Effector memory CD4-positive, alpha-beta T cell (primary cell): ENCODE data around the gene CD226.

Experiments used
- DNase-seq, 3 donors: peaks; one replicate each; pipeline ENCODE4 v3.0.0-alpha.2; 2020
- H3K27ac ChIP-seq: 2 replicates; pipeline ENCODE4 v1.7.0; 2013; ENCODE audit warnings: mild to moderate bottlenecking, low read length, moderate library complexity; ENCODE audit not compliant: insufficient read depth, poor library complexity, severe bottlenecking
- H3K27me3 ChIP-seq: replicated peaks from 2 replicates; pipeline ENCODE4 v1.7.0; 2013; ENCODE audit warnings: mild to moderate bottlenecking, low read length; ENCODE audit not compliant: insufficient read depth, control insufficient read depth, poor library complexity, severe bottlenecking
- H3K36me3 ChIP-seq: 2 replicates; pipeline ENCODE4 v1.7.0; 2013; ENCODE audit warnings: mild to moderate bottlenecking, low read length, moderate library complexity; ENCODE audit not compliant: control insufficient read depth, insufficient read depth
- H3K4me1 ChIP-seq: 2 replicates; pipeline ENCODE4 v1.7.0; 2013; ENCODE audit warnings: low read length, mild to moderate bottlenecking; ENCODE audit not compliant: control insufficient read depth, insufficient read depth, poor library complexity, severe bottlenecking
- H3K4me3 ChIP-seq: 2 replicates; pipeline ENCODE4 v1.7.0; 2013; ENCODE audit warnings: low read length, low read depth, mild to moderate bottlenecking; ENCODE audit not compliant: insufficient read depth, poor library complexity, severe bottlenecking
- H3K9me3 ChIP-seq: 2 replicates; pipeline ENCODE4 v1.7.0; 2013; ENCODE audit warnings: mild to moderate bottlenecking, low read length, moderate library complexity; ENCODE audit not compliant: control insufficient read depth

Gene CD226

DNA sequence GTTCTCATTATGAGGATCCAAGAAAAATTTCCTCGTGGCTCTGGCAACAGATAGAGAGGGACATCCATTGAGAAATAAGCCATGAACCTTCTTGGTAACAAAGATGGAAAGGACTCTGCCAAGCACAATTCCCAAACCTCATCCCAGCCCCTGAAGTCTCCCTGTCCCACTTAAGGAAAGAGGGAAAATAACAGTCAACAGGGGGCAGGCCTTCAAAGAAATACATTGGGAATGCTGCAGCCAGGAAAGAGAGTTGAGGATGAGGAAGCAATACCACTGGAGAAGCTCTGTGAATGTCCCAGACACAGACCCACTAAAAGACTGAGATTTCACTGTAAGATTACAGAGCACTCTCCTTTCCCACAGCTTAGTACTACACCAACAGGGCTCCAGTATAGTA, 93.2 kb downstream of the CD226 start:
- H3K36me3 ChIP-seq = peaks cover 6% of the 10 kb centered on the region
- H3K9me3 ChIP-seq = no peaks in the 10 kb centered on the region

DNA sequence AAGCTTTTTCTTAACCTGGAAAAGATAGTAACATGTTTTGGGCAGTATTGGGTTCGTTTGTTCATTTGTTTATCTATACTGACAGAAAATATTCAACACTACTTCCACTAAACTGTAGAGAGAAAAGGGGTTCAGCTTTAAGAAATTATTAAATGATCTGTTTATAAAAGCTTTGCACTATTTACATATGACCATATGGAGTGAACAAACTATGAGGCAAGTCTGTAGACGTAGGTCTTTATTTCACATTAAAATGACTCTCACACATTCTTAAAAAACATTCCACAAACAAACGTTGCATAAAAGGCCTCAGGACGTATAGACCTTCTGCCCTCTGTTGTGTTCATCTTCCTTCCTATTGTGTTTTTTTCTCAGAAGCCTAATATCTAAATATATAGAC, 94.6 kb downstream of the CD226 start:
- Histone ChIP-seq H3K27me3 (no peaks in the 10 kb centered on the region), H3K4me1 (no peaks in the 10 kb centered on the region), H3K27ac (no peak overlapping the region), H3K36me3 (peaks cover 6% of the 10 kb centered on the region), H3K9me3 (no peaks in the 10 kb centered on the region), H3K4me3 (no peak overlapping the region)
- no peak for DNase-seq

More for the DNA sequence above, 93.2 kb downstream of the CD226 start:
- DNase-seq = no peak
- H3K4me3 ChIP-seq = no peak overlapping the region
- no peak overlapping the region for H3K27ac ChIP-seq
- no peaks in the 10 kb centered on the region for H3K4me1 ChIP-seq
- H3K27me3 ChIP-seq = no peaks in the 10 kb centered on the region

DNA sequence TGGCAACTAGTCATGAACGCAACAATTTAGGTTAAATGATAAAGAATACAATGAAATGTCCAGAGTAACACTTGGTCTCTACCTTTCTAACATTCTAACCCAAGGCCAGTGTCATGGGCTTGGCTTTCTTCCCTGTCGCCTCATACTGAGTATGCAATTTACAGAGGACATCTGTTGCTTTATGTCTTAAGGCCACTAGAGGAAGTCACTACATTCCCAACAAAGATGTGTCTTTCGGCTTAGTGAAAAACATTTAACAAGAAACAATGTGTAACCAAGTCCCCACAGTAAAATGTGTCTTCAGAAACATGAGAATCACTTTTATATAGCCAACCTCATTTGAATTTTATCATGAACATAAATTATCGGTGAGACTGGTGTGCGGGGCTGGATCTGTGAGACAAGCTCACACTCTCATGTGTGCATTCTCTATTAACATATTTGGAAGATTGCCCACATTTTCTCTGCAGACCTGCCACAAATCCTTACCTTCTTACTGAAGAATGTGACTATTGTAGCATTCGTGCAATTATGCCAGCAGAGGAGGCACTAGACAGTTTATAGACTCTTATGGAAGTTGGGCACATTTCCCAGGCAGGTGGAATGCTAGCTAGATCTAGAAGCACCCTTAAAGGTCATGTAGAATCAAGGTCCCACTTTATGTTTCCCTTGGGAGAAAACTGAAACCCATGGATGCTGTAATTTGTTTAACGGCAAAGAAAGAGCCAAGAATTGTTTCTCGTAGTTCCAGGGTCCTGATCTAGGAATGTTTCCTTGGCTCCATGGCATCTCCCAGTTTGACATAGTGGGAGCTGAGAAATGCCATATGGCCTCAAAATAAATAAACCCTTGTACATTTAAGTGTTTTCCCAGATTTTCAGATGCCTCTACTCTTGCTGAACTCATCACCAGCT, 101.8 kb downstream of the CD226 start:
- Histone ChIP-seq H3K9me3 (no peaks in the 10 kb centered on the region), H3K27me3 (no peaks in the 10 kb centered on the region), H3K4me3 (no peak overlapping the region), H3K4me1 (no peaks in the 10 kb centered on the region), H3K36me3 (no peaks in the 10 kb centered on the region), H3K27ac (no peak overlapping the region)
- no peak for DNase-seq

DNA sequence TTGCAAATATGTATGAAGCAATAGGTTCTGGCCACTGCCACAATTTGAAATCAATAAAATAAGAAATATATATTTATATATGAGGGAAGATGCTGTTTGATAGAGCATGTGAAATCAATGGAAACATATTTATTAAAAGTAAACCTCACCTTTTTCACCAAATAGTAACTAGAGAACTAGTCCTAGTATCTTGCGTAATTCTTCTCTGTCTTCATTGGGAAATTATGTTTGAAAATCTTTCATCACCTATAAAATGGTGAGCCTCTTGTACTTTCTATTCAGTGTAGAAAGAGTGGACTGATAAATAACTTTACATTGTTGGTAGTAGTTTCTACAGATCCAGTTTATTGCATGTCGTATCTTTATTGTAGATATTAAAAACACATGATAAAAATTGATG, 103.0 kb downstream of the CD226 start:
- no peak overlapping the region for H3K4me3 ChIP-seq
- H3K27me3 ChIP-seq = no peaks in the 10 kb centered on the region
- no peaks in the 10 kb centered on the region for H3K9me3 ChIP-seq
- H3K4me1 ChIP-seq = no peaks in the 10 kb centered on the region
- no peak for DNase-seq
- H3K36me3 ChIP-seq = no peaks in the 10 kb centered on the region
- no peak overlapping the region for H3K27ac ChIP-seq

GRCh38 chr18:69843015-69843414, 104.7 kb downstream of the CD226 start:
- no peak for DNase-seq
- Histone ChIP-seq H3K27me3 (no peaks in the 10 kb centered on the region), H3K4me3 (no peak overlapping the region), H3K27ac (no peak overlapping the region), H3K4me1 (no peaks in the 10 kb centered on the region), H3K36me3 (no peaks in the 10 kb centered on the region), H3K9me3 (no peaks in the 10 kb centered on the region)

DNA sequence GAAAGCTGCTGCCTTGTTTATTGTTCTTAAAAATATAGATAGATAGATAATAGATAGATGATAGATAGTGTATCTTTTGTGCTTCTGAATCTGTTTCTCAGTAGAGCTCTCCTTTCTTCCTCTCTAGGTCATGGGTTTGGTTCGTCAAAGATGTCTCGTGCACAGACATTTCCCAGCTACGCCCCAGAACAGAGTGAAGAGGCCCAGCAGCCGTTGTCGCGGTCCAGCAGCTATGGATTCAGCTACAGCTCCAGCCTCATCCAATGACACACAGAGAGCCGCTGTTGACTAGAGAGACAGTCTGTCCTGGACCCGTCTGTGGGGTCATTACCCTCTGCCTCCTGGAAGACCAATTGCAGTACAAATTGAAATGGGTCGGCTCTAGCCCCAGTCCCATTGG, 106.6 kb downstream of the CD226 start:
- Histone ChIP-seq H3K27me3 (no peaks in the 10 kb centered on the region), H3K9me3 (no peaks in the 10 kb centered on the region), H3K27ac (no peak overlapping the region), H3K4me3 (no peak overlapping the region), H3K36me3 (no peaks in the 10 kb centered on the region), H3K4me1 (no peaks in the 10 kb centered on the region)
- no peak for DNase-seq

GRCh38 chr18:69840445-69840844, 107.2 kb downstream of the CD226 start:
- no peaks in the 10 kb centered on the region for H3K36me3 ChIP-seq
- no peaks in the 10 kb centered on the region for H3K4me1 ChIP-seq
- H3K27ac ChIP-seq = no peak overlapping the region
- no peaks in the 10 kb centered on the region for H3K27me3 ChIP-seq
- H3K4me3 ChIP-seq = no peak overlapping the region
- H3K9me3 ChIP-seq = no peaks in the 10 kb centered on the region
- no peak for DNase-seq

DNA sequence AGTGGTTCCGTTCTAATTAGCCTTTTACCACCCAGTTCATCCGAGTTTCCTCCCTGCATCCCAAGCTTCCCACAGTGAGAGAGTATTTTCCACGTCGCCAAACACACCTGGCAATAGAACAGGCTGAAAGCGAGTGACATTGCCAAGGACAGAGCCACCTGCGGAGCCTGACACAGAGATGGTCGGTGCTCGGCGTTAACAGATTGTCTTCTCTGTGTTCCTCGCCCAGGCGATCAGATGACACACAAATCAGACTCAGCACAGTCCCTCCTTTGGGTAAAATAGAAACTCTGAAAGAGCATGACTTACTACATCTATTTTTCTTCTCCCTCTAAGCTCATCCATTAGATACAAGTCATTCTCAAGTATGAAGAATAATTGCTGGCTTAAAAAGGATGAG, 107.7 kb downstream of the CD226 start:
- Histone ChIP-seq H3K4me3 (no peak overlapping the region), H3K27ac (no peak overlapping the region), H3K9me3 (no peaks in the 10 kb centered on the region), H3K4me1 (no peaks in the 10 kb centered on the region), H3K36me3 (no peaks in the 10 kb centered on the region), H3K27me3 (no peaks in the 10 kb centered on the region)
- no peak for DNase-seq

DNA sequence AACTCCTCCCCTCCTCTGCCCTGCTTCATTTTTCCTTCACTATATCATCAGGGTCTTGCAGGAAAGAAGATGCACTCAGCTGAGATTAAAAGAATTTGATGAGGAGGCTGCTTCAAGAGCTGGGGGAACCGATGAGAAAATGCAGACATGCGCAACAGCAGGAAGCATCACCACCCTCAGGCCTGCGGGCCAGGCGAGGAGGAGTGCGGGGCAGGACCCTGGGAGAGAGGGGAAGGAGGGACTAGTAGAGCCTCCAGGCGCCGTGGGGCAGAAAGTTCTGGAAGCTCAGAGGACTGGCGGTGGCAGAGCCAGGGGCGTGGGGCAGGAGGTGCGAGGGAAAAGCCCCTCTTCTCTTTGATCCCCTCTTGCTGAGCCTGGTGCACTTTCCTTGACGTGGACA, 108.2 kb downstream of the CD226 start:
- no peak overlapping the region for H3K4me3 ChIP-seq
- H3K4me1 ChIP-seq = no peaks in the 10 kb centered on the region
- no peaks in the 10 kb centered on the region for H3K27me3 ChIP-seq
- H3K9me3 ChIP-seq = no peaks in the 10 kb centered on the region
- H3K27ac ChIP-seq = no peak overlapping the region
- DNase-seq = no peak
- H3K36me3 ChIP-seq = no peaks in the 10 kb centered on the region

DNA sequence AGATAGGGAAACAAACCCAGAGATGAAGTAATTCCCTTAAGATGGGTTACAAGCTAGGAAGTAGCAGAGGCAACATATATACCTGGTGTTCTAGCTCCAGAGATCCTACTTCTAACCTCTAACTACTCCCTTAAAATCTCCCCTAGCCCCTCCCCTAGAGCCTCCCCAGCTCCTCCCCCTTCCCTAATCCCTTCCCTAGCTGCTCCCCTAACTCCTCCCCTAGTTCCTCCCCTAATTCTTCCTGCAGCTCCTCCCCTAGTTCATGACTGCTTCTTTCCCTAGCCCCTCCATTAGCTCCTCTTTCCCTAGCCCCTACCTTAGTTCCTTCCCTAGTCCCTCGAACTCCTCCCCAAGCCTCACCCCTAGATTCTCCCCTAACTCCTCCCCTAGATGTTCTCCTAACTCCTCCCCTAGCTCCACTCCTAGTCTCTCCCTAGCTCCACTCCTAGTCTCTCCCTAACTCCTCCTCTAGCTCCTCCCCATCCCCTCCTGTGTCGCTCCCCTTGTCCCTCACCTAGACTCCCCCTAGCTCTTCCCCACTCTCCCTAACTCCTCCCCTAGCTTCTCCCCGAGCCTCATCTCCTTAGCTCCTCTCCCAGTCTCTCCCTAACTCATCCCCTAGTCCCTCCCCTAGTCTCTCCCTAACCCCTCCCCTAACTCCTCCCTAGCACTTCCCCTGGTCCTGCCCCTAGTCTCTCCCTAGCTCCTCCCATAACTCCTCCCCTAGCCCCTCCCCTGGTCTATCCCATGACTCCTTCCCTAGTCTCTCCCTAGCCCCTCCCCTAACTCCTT, 108.9 kb downstream of the CD226 start:
- H3K9me3 ChIP-seq = no peaks in the 10 kb centered on the region
- H3K4me3 ChIP-seq = no peak overlapping the region
- H3K27me3 ChIP-seq = no peaks in the 10 kb centered on the region
- H3K27ac ChIP-seq = no peak overlapping the region
- no peak for DNase-seq
- H3K36me3 ChIP-seq = no peaks in the 10 kb centered on the region
- H3K4me1 ChIP-seq = no peaks in the 10 kb centered on the region
